ENCODE results near the gene DLGAP1.

DLGAP1 gene

GRCh38 chr18:3821524-3821923, 633.6 kb downstream of the DLGAP1 start:
- TF ChIP-seq ZFP30 (CRISPR knock-in tag; IDR thresholded peaks at IDR 0.05) (no peak), GLIS3 (CRISPR knock-in tag; IDR thresholded peaks at IDR 0.05) (no peak), ESRRG (CRISPR knock-in tag; IDR thresholded peaks at IDR 0.05) (no peak), ZFP3 (CRISPR knock-in tag; IDR thresholded peaks at IDR 0.05) (no peak)
- no peak for ATAC-seq

- TF ChIP-seq ZFP30 (CRISPR knock-in tag; IDR thresholded peaks at IDR 0.05) (no peak), PATZ1 (CRISPR knock-in tag; IDR thresholded peaks at IDR 0.05; ENCODE audit: borderline replicate concordance) (no peak), PPARA (CRISPR knock-in tag; IDR thresholded peaks at IDR 0.05; ENCODE audit: borderline replicate concordance) (no peak)
- ATAC-seq, result no peak
These were observed 635.1 kb downstream of the DLGAP1 start for GRCh38 chr18:3819961-3820360.

GRCh38 chr18:3816610-3817363, 638.3 kb downstream of the DLGAP1 start:
- ATAC-seq, result no peak; the same call in 2 of the 3 replicates
- TF ChIP-seq POU6F1 (CRISPR knock-in tag; IDR thresholded peaks at IDR 0.05; ENCODE audit: borderline replicate concordance, low read depth) (no peak), ZNF8 (CRISPR knock-in tag; IDR thresholded peaks at IDR 0.05) (no peak)

GRCh38 chr18:3815991-3816390, 639.1 kb downstream of the DLGAP1 start:
- no peak for ATAC-seq
- TF ChIP-seq PATZ1 (CRISPR knock-in tag; IDR thresholded peaks at IDR 0.05; ENCODE audit: borderline replicate concordance), result no peak
- no peak for TF ChIP-seq ZFP30 (CRISPR knock-in tag; IDR thresholded peaks at IDR 0.05)
- TF ChIP-seq BACH2 (CRISPR knock-in tag; IDR thresholded peaks at IDR 0.05; ENCODE audit: borderline replicate concordance), result no peak
- TF ChIP-seq ZNF565 (CRISPR knock-in tag; conservative IDR thresholded peaks at IDR 0.05; ENCODE audit: low read depth), result no peak
- no peak for TF ChIP-seq ZFP3 (CRISPR knock-in tag; IDR thresholded peaks at IDR 0.05)
- no peak for TF ChIP-seq TSHZ2 (CRISPR knock-in tag; IDR thresholded peaks at IDR 0.05)
- no peak for TF ChIP-seq ESRRG (CRISPR knock-in tag; IDR thresholded peaks at IDR 0.05)
- TF ChIP-seq PPARA (CRISPR knock-in tag; IDR thresholded peaks at IDR 0.05; ENCODE audit: borderline replicate concordance), result no peak
- no peak for TF ChIP-seq GLIS3 (CRISPR knock-in tag; IDR thresholded peaks at IDR 0.05)
- no peak for TF ChIP-seq POU6F1 (CRISPR knock-in tag; IDR thresholded peaks at IDR 0.05; ENCODE audit: borderline replicate concordance, low read depth)
- no peak for TF ChIP-seq OSR1 (CRISPR knock-in tag; IDR thresholded peaks at IDR 0.05)
- no peak for TF ChIP-seq CSDC2 (CRISPR knock-in tag; IDR thresholded peaks at IDR 0.05)
- TF ChIP-seq SNAI2 (CRISPR knock-in tag; IDR thresholded peaks at IDR 0.05), result no peak
- TF ChIP-seq ISL1 (CRISPR knock-in tag; IDR thresholded peaks at IDR 0.05), result no peak

Measured in SK-N-SH treated with all-trans-retinoic acid at 6 μM for 48 hours (cell line).